ENCODE data around the gene RPTOR. TPM values are rescaled to one million over a fixed set of nuclear protein-coding genes. Genes with fewer than 3 reads are reported as not detected.

The RPTOR gene
- total and polyA plus RNA-seq, 2 donors (not counting 3 experiments of a cell fraction or from before 2014, with no cell fraction given) = 10.7 to 41.8 TPM

DNA sequence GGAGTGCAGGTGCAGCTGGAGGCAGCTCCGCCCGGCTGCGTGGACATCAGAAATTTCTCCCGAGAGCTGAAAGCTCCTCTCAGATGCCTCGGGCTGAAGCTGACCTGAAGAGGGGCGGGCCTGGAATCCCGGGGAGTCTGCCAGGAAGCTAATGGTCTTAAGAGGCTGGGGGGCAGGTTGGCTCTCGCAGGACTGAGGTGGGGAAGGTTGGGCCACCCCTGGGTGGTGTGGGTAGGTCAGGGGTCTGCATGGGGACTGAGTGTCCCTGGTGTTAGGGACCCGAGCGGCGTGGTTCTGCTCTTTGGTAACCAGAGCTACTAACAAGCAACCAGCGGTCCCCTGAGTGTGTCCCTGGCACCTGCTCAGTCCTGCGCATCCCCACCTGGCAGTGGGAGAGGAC is 450.5 kb downstream of the RPTOR start:
- dilution Hi-C loops (cut with MboI; ENCODE audit: extremely low pct_ligation_motif_present, low sequenced_read_pairs) = no loop called here
- Histone ChIP-seq H3K4me2 (ENCODE audit: insufficient read depth, low read length) (no peak overlapping the region), H3K9ac (replicated peaks; ENCODE audit: extremely low read depth, insufficient read depth, low read length) (no peak overlapping the region), H3K9me1 (replicated peaks; ENCODE audit: control insufficient read depth, extremely low read depth, insufficient read depth, low read length) (no peaks in the 10 kb centered on the region), H3K79me2 (ENCODE audit: control insufficient read depth, insufficient read depth, low read length) (peaks cover 14% of the 10 kb centered on the region), H3K9me3 (replicated peaks; ENCODE audit: control insufficient read depth, insufficient read depth, low read length) (no peaks in the 10 kb centered on the region), H2AFZ (ENCODE audit: low read depth, low read length) (no peak overlapping the region), H3K4me1 (ENCODE audit: control insufficient read depth, extremely low read depth, insufficient read depth, low read length) (peaks cover 9% of the 10 kb centered on the region), H3K36me3 (ENCODE audit: control insufficient read depth in 2 of 2, extremely low read depth in 1 of 2, insufficient read depth in 2 of 2, low read length in 2 of 2) (peaks cover 3 to 42% of the 10 kb centered on the region in 2 experiments), H3K4me3 (replicated peaks in 1 of 3; ENCODE audit: insufficient read depth in 1 of 3, low read depth in 1 of 3, low read length in 3 of 3) (no peak overlapping the region), H3K27ac (ENCODE audit: insufficient read depth, low read depth, low read length) (no peak overlapping the region), H4K20me1 (replicated peaks; ENCODE audit: control insufficient read depth, extremely low read depth, insufficient read depth, low read length) (no peaks in the 10 kb centered on the region), H3K27me3 (ENCODE audit: control insufficient read depth in 2 of 2, insufficient read depth in 2 of 2, low read length in 2 of 2) (no peaks in the 10 kb centered on the region)
- BruUV-seq (replicated peaks) = no TSS peak
- ChIA-PET POLR2A (no interaction called here), CTCF (no interaction called here)
- DNase-seq (ENCODE audit: low read depth, low spot score) (no peak), FAIRE-seq (no peak)
- TF ChIP-seq JUN (IDR thresholded peaks at IDR 0.05; ENCODE audit: borderline replicate concordance, insufficient read depth, insufficient read length, low read depth) = no peak
- TF ChIP-seq FOS (IDR thresholded peaks at IDR 0.05; ENCODE audit: borderline replicate concordance, insufficient read depth, low read length) = no peak
- TF ChIP-seq, protein P1, sequence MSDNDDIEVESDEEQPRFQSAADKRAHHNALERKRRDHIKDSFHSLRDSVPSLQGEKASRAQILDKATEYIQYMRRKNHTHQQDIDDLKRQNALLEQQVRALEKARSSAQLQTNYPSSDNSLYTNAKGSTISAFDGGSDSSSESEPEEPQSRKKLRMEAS (IDR thresholded peaks at IDR 0.05; ENCODE audit: insufficient read depth, insufficient read length) = no peak
- intact Hi-C loops (cut with micrococcal nuclease) = no loop called here

DNA sequence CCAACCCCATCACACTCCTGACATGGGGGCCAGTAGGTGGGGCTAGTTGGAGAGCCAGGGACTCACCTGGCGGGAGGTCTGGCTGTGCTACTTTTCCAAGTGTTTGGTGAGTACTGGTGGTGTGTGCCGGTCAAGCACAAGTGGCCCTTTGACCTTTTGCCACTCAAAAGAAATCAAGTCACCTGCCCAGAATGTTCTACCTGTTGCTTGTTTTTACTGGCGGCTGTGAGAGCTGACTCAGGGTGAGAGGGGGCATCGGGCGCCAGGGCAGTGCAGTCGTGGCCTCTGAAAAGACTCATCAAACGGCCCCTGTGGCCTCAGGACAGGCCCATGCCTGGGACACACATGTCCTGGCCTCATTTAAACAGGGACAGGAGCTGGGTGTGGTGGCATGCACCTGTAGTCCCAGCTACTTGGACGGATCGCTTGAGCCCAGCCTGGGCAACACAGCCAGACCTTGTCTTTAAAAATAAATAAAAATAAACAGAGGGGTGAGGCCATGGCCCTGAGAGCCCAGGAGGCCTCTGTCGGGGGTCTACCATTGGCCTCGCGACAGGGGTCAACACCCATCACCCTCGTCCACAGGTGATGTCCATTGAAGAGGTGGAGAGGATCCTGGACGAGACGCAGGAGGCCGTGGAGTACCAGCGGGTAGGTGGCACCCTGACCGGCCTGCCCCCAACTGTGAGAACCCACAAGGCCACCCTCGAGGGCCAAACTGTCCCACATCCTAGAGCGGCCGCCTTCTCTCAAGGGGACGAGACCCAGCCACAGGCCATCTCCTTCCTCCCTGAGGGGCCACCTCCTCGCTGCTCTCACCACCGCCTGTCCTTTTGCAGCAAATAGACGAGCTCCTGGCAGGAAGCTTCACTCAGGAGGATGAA is 452.0 kb downstream of the RPTOR start:
- CTCF ChIA-PET = no interaction called here
- POLR2A ChIA-PET = no interaction called here
- dilution Hi-C loops (cut with MboI; ENCODE audit: extremely low pct_ligation_motif_present, low sequenced_read_pairs) (no loop called here), intact Hi-C loops (cut with micrococcal nuclease) (no loop called here)
- no peak overlapping the region for H3K9ac ChIP-seq (replicated peaks; ENCODE audit: extremely low read depth, insufficient read depth, low read length)
- no peak for TF ChIP-seq GATA2 (IDR thresholded peaks at IDR 0.05; ENCODE audit: insufficient read depth, insufficient read length, low read depth, low read length)
- no peak for TF ChIP-seq CTCF (IDR thresholded peaks at IDR 0.05; ENCODE audit: extremely low read depth in 1 of 2, insufficient read depth in 1 of 2, low read depth in 1 of 2, low read length in 2 of 2)
- TF ChIP-seq FOS (IDR thresholded peaks at IDR 0.05; ENCODE audit: borderline replicate concordance, insufficient read depth, low read length) = no peak
- TF ChIP-seq JUN (IDR thresholded peaks at IDR 0.05; ENCODE audit: borderline replicate concordance, insufficient read depth, insufficient read length, low read depth) = no peak
- no peak for TF ChIP-seq POLR2AphosphoS5 (IDR thresholded peaks at IDR 0.05; ENCODE audit: insufficient read depth, low read depth, low read length)
- DNase-seq (ENCODE audit: low read depth, low spot score) (no peak), FAIRE-seq (no peak)
- peaks cover 14% of the 10 kb centered on the region for H3K79me2 ChIP-seq (ENCODE audit: control insufficient read depth, insufficient read depth, low read length)
- peaks cover 3 to 42% of the 10 kb centered on the region in 2 experiments for H3K36me3 ChIP-seq (ENCODE audit: control insufficient read depth in 2 of 2, extremely low read depth in 1 of 2, insufficient read depth in 2 of 2, low read length in 2 of 2)
- H3K27ac ChIP-seq (ENCODE audit: insufficient read depth, low read depth, low read length) = no peak overlapping the region
- no peaks in the 10 kb centered on the region for H3K27me3 ChIP-seq (ENCODE audit: control insufficient read depth in 2 of 2, insufficient read depth in 2 of 2, low read length in 2 of 2)
- H4K20me1 ChIP-seq (replicated peaks; ENCODE audit: control insufficient read depth, extremely low read depth, insufficient read depth, low read length) = no peaks in the 10 kb centered on the region
- H3K4me1 ChIP-seq (ENCODE audit: control insufficient read depth, extremely low read depth, insufficient read depth, low read length) = peaks cover 9% of the 10 kb centered on the region
- no peaks in the 10 kb centered on the region for H3K9me1 ChIP-seq (replicated peaks; ENCODE audit: control insufficient read depth, extremely low read depth, insufficient read depth, low read length)
- H3K4me3 ChIP-seq (replicated peaks in 1 of 3; ENCODE audit: insufficient read depth in 1 of 3, low read depth in 1 of 3, low read length in 3 of 3) = no peak overlapping the region
- H2AFZ ChIP-seq (ENCODE audit: low read depth, low read length) = no peak overlapping the region
- H3K9me3 ChIP-seq (replicated peaks; ENCODE audit: control insufficient read depth, insufficient read depth, low read length) = no peaks in the 10 kb centered on the region
- BruUV-seq (replicated peaks) = no TSS peak
- H3K4me2 ChIP-seq (ENCODE audit: insufficient read depth, low read length) = no peak overlapping the region

Measured in endothelial cell of umbilical vein (primary cell).